Smooth muscle cell of the umbilical artery (primary cell): ENCODE data around the gene MAP2K3. TPM values are rescaled to one million over a fixed set of nuclear protein-coding genes. Genes with fewer than 3 reads are reported as not detected.

Experiments
- total RNA-seq: library from RNA; depleted of rRNA; stranded (reverse); fragments of >200 nt; gene quantifications from 2 replicates; pipeline ENCODE4 v1.2.3, GENCODE V29; 2014

The MAP2K3 gene
- 16.3 and 41.7 TPM in 2 replicates for total RNA-seq

DNA sequence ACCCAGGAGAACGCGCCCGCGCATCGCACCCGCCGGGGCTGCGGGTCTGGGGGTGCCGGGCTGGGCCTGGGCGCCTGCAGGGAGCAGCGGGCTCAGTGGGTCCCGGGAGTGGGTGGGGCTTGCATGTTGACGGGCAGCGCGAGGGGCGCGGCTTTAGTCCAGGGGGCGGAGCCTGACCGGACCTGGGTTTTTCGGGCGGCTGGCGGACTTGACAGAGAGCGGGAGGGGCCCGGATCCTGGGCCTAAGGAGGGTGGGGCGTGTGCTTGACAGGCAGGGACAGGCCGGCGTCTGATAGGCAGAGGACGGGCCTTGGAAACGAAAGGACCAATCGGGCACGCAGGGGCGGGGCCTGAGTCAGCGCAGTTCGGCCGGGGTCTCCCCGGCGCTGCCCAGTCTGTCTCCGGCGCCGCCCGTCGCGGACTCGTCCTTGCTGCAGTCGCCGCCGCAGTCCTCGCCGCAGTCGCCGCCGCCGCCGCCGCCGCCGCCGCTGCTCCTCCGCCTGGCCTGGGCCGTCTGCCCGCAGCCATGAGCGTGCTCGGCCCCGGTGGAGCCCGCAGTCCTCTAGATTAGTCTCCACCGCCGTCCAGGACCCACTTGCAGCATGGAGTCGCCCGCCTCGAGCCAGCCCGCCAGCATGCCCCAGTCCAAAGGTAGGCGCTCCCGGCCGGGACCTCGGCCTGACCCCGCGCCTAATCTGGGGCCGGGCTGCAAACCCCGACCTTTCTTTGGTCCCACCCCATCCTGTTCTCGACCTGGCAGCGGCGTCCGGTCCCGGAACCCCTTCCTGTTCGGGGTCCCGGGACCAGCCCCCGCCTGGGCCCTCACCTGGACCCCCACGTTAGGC, at the start of gene MAP2K3:
TSS of gene MAP2K3 (plus strand) at position 393 of the 845 bp plus-strand sequence. CDS start at position 603, 210 bp downstream.

DNA sequence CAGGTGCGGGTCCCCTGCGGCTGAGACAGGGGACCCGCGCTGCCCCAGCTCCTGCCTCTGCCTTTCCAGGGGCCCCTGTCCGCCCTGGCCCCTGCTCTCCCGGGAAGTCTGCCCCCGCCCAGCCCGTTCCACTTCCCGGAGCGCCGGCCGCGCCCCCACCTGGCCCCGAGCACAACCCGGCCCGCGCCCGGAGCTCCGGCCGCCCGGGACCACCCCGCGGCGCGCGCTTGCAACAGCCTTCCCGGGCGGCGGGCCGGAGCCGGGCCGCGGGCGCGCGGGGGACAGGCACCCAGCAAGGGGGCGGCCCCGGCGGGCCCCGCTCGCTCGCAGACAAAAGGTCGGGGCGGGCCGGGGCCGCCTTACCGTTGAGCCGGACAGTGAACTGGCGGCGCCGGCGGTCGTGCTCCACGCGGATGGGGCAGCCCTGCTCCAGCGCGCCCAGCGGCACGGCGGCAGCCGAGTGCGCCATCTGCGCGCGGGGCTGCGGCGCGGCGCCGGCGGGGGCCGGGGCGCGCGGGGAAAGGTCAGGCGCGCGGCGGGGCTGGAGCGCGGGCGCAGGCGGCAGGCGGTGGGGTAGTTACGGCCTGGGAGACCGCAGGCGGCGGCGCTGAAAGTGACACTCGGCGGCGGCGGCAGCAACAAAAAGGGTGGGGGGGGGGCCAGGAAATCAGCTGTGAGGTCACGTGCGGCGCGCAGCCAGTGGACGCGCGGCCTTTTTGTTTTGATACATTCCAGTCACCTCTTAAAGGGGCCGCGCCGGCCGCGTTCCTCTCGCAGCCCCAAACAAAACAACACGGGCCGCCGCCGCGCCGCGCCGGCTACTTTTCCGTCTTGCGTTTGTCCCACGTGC, 31.5 kb upstream of the MAP2K3 start, which contains the start of gene NATD1:
TSS of gene NATD1 (minus strand) at position 615 of the 850 bp plus-strand sequence. CDS start at position 469, 146 bp downstream.

Other genes starting within 250 kb of the MAP2K3 start
- gene USP22, start 241.7 kb upstream of the MAP2K3 start, total RNA-seq = 210 and 279 TPM in 2 replicates
- gene DHRS7B, start 157.7 kb upstream of the MAP2K3 start, total RNA-seq = 13.2 and 14.0 TPM in 2 replicates
- 14.3 and 15.5 TPM in 2 replicates for gene TMEM11, start 70.5 kb upstream of the MAP2K3 start, total RNA-seq
- 2.4 and 3.4 TPM in 2 replicates for gene NATD1, start 31.3 kb upstream of the MAP2K3 start, total RNA-seq
- 0.89 and 1.5 TPM in 2 replicates for gene KCNJ12, start 91.6 kb downstream of the MAP2K3 start, total RNA-seq